Measurements from ENCODE around the gene DCC. TPM values are rescaled to one million over a fixed set of nuclear protein-coding genes. Genes with fewer than 3 reads are reported as not detected.

DCC gene
- total and polyA plus RNA-seq, 9 of the 15 experiments (the other 6 are each of a cell fraction or from before 2014, with no cell fraction given), result not detected

DNA sequence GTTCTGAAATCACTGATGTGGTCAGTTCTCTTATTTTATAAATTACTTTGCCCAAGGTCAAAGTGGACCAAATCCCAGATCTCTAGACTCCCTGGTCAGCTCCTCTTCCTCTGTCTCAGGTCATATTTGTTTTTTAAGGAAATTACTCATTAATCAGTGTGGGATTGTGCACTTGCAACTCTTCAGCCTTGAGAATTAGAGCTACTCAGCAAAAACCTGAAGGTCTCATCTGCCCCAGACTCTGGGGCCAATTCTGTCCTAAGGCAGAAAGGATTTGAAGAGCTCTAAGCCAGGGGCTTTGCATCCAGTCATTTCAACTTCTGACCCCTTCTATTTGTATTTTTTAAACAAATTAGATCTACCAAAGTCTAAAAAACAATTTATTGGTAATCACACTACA is 17.7 kb upstream of the DCC start:
- intact Hi-C loops (cut with micrococcal nuclease) (no loop called here), in situ Hi-C loops (cut with MboI) (no loop called here)
- DNase-seq (ENCODE audit: extremely low read depth in 1 of 4, low spot score in 3 of 4) (no peak), ATAC-seq (no peak), FAIRE-seq (no peak)
- no peak overlapping the region for H3K4me3 ChIP-seq
- H3K9ac ChIP-seq (ENCODE audit: insufficient read depth in 1 of 2, low read depth in 2 of 2, low read length in 2 of 2), result no peak overlapping the region
- H3K4me2 ChIP-seq (ENCODE audit: insufficient read depth, low read length), result no peak overlapping the region
- no peaks in the 10 kb centered on the region for H3K36me3 ChIP-seq (ENCODE audit: control insufficient read depth, insufficient read depth, low read length)
- no peak for TF ChIP-seq FOXJ2 (tag; IDR thresholded peaks at IDR 0.05)
- TF ChIP-seq JUND (IDR thresholded peaks at IDR 0.05; ENCODE audit: borderline replicate concordance, low read depth, low read length), result no peak
- no peak for TF ChIP-seq JUND (tag; IDR thresholded peaks at IDR 0.05; ENCODE audit: borderline replicate concordance, low read depth, low read length)
- TF ChIP-seq, protein P1, sequence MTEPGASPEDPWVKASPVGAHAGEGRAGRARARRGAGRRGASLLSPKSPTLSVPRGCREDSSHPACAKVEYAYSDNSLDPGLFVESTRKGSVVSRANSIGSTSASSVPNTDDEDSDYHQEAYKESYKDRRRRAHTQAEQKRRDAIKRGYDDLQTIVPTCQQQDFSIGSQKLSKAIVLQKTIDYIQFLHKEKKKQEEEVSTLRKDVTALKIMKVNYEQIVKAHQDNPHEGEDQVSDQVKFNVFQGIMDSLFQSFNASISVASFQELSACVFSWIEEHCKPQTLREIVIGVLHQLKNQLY (CRISPR knock-in tag; conservative IDR thresholded peaks at IDR 0.05), result no peak
- TF ChIP-seq RBM25 (IDR thresholded peaks at IDR 0.05; ENCODE audit: low read depth, low read length, severe bottlenecking), result no peak
- TF ChIP-seq HNRNPK (IDR thresholded peaks at IDR 0.05; ENCODE audit: low read depth, low read length, poor library complexity, severe bottlenecking), result no peak
- no peak for TF ChIP-seq CBX2 (IDR thresholded peaks at IDR 0.05; ENCODE audit: insufficient read depth, low read length, poor library complexity, severe bottlenecking)
- TF ChIP-seq SREBF2 (CRISPR knock-in tag; IDR thresholded peaks at IDR 0.05), result no peak
- no peak for TF ChIP-seq CEBPG (CRISPR knock-in tag; IDR thresholded peaks at IDR 0.05)
- no peak for TF ChIP-seq CEBPG (tag; conservative IDR thresholded peaks at IDR 0.05 in 1 of 2, IDR thresholded peaks at IDR 0.05 in 1 of 2)
- no peak for TF ChIP-seq ZNF79 (CRISPR knock-in tag; IDR thresholded peaks at IDR 0.05; ENCODE audit: low read depth)
- no peaks in the 10 kb centered on the region for H3K27me3 ChIP-seq (ENCODE audit: control insufficient read depth in 2 of 2, insufficient read depth in 2 of 2, low read length in 2 of 2)
- no peak overlapping the region for H2AFZ ChIP-seq (ENCODE audit: low read depth, low read length)
- no peaks in the 10 kb centered on the region for H3K79me2 ChIP-seq (ENCODE audit: control insufficient read depth, insufficient read depth, low read length)
- no peaks in the 10 kb centered on the region for H3K4me1 ChIP-seq (replicated peaks in 1 of 2; ENCODE audit: control insufficient read depth in 2 of 2, insufficient read depth in 2 of 2, low read length in 2 of 2)
- ChIA-PET CTCF (ENCODE audit: low intra/inter-chr PET ratio) (no interaction called here), POLR2A (interaction anchor here (0.5 kb wide), 1 partner anchor 221 kb away, joined by 5 read pairs; no protein-coding TSS in a partner anchor)
- H4K20me1 ChIP-seq (replicated peaks; ENCODE audit: control insufficient read depth, insufficient read depth, low read length), result no peaks in the 10 kb centered on the region
- no peaks in the 10 kb centered on the region for H3K9me3 ChIP-seq (replicated peaks; ENCODE audit: control insufficient read depth, insufficient read depth, low read depth, low read length)
- H3K27ac ChIP-seq (ENCODE audit: extremely low read depth, low read depth, low read length), result no peak overlapping the region
- no TSS peak for BruUV-seq (replicated peaks)
- no peaks in the 10 kb centered on the region for H3K9me1 ChIP-seq (ENCODE audit: control insufficient read depth, insufficient read depth, low read length)

Data from K562 (cell line).